AG10803 (cell line): ENCODE results near the gene LONRF2.

Source experiments
- DNase-seq: peaks from one replicate; pipeline ENCODE4 v3.0.0; 2010; ENCODE audit warnings: low read depth
- H3K4me3 ChIP-seq: 2 replicates; pipeline ENCODE4 v1.5.1; 2011; ENCODE audit warnings: mild to moderate bottlenecking, low read length, control low read depth
- TF ChIP-seq, protein P1 (sequence below): conservative IDR thresholded peaks from 2 replicates; pipeline ENCODE4 v1.5.1; 2011; ENCODE audit warnings: mild to moderate bottlenecking, low read length, control low read depth, inconsistent platforms

LONRF2 gene

DNA sequence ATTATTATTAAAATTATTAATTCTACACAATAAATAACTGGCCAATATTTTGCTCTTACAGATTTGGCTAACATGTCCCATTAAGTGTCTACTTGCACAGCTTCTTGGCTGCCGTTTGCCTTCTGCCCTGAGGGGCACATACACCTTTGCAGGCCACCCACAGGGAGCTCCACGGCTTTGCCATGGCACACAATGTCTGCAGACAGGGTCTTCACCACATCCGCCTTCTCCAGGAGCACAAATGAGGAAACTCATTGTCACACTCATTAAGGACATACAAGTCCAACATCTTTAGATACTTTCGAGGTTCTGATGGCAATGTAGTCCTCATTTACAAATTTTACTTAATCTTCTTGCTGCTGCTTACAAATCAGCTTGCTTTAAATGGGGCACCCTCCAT, 45.6 kb downstream of the LONRF2 start:
- DNase-seq = no peak
- TF ChIP-seq, protein P1, sequence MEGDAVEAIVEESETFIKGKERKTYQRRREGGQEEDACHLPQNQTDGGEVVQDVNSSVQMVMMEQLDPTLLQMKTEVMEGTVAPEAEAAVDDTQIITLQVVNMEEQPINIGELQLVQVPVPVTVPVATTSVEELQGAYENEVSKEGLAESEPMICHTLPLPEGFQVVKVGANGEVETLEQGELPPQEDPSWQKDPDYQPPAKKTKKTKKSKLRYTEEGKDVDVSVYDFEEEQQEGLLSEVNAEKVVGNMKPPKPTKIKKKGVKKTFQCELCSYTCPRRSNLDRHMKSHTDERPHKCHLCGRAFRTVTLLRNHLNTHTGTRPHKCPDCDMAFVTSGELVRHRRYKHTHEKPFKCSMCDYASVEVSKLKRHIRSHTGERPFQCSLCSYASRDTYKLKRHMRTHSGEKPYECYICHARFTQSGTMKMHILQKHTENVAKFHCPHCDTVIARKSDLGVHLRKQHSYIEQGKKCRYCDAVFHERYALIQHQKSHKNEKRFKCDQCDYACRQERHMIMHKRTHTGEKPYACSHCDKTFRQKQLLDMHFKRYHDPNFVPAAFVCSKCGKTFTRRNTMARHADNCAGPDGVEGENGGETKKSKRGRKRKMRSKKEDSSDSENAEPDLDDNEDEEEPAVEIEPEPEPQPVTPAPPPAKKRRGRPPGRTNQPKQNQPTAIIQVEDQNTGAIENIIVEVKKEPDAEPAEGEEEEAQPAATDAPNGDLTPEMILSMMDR = no peak
- no peak overlapping the region for H3K4me3 ChIP-seq

DNA sequence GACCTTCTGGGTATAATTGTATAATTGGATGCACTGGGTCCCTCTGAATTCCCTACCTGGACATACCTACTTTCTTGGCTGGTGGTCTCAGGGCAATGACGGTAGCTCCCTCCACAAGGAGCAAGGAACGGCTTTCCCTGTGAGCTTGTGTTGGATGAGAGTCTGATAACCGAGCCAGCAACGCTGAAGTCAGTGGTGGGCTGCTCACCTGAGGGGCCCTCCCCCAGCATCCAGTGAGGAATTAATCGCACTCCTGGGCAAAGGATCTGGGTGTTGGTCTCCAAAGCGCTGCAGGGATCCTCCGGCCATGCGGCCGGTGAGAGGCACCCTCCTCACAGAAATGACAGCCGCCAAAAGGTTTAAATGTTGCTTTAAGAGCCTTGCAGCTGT, 47.1 kb downstream of the LONRF2 start:
- no peak for DNase-seq
- H3K4me3 ChIP-seq = no peak overlapping the region
- TF ChIP-seq, protein P1 = no peak

DNA sequence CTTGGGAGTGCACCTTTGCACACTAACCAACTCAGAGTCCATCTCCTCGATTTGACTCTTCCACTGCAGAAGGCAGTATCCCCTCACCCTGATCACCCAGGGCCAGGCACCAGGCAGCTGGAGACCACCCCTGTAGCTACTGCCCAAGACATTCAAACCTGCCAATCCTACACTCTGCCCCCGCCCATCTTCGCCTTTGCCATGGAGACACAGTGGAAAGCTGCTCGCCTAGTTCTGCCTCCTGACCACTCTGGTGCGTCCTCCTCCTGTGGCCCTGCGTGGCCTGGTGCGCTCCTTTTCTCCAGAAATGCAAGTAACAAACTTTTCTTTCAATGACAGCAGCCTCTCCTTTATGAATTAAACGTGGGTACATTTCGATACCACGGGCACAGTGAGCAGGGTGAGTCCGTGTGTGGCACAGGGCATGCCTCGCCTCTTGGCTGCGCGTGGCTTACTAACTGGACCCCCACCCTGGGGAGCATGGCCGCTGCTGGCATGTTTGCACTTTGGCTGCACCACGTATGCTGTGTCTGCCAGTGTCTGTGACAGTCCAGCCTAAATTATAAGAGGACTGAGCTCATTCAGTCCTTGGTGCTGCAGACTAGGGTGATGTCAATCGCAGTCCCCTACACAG, 47.6 kb downstream of the LONRF2 start:
- H3K4me3 ChIP-seq = no peak overlapping the region
- TF ChIP-seq, protein P1 = no peak
- DNase-seq = no peak

DNA sequence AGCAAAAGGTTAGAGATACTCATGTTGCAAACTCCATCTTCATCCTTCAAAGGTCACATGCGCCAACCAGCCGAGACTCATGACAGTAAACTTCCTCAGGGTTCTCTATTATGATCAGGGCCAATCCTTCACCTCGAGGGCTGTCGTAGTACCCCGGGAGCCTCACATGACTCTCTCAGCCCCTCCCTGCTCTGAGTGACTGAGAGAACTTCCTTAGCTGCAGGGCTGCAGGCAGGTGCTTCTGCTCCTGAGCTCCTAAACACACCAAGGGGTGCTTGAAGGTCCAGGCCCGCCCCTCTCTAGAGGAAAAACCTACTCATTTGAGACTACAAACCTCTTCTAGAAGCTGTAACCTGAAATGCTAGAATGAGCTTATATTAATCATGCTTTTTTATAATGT, 48.2 kb downstream of the LONRF2 start:
- no peak for DNase-seq
- H3K4me3 ChIP-seq = no peak overlapping the region
- TF ChIP-seq, protein P1 = no peak

DNA sequence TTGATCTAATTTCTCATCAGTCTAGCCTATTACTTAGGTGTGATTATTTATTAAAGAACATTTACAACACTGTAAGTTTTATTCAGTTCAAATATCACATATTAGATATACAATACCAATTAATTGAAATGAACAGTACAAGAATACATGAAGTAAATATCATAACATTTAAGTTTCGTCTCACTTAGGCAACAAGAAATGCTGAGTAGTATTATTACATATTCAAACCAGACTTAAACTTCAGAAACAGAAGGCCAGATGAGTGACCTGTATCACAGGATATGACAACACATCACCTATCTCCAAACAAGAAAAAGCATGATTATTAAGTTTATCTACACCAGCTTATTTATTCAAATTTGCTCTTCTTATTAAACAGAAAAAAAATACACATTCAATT, 48.9 kb downstream of the LONRF2 start:
- TF ChIP-seq, protein P1 = no peak
- H3K4me3 ChIP-seq = no peak overlapping the region
- no peak for DNase-seq

DNA sequence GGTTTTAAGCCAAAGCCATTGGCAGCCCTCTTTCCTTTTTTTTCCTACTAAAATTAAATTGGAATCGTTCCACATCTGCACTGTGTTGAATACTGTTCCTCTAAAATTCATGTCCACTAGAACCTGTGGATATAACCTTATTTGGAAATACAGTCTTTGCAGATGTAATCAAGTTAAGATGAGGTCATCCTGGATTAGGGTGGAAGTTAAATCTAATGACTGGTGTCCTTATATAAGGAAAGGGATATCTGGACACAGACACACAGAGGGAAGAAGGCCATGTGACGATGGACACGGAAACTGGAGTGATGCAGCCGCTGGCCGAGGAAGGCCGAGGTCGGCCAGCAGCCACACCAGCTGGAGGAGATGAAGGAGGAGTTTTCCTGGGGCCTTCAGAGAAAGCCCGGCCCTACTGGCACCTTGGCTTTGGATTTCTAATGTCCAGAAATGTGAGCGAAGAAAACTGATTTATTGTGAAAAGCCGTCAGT, 49.4 kb downstream of the LONRF2 start:
- TF ChIP-seq, protein P1 = no peak
- DNase-seq = no peak
- H3K4me3 ChIP-seq = no peak overlapping the region

DNA sequence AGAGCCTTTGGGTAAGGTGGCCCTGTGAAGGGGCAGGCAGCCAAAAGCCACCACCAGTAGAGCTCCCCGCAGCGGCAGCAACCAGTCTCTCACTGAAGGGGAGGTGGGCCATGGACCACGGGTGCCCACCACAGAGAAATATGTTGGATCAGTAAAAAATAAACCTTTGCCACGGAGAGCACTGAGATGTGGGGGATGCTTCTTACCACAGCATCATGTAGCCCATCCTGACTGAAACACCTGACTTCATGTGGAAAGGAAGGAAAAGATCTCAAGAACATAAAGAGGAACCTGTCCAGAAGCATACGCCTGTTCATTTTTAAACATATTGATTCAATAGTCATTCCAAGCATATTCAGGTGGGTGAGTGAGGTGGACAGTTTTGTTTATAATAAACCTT, 51.1 kb downstream of the LONRF2 start:
- no peak overlapping the region for H3K4me3 ChIP-seq
- TF ChIP-seq, protein P1 = no peak
- no peak for DNase-seq
